Activated CD4-positive, CD25-positive, alpha-beta regulatory T cell (primary cell): ENCODE results near the gene CLIC1.

Experiments
- DNase-seq, 4 experiments: peaks; one replicate each; lab custom pipeline; 2025; lab: John Stamatoyannopoulos, UW

The CLIC1 gene

GRCh38 chr6:31701666-31702404 is 34.5 kb downstream of the CLIC1 start:
- DNase-seq = no peak

- DNase-seq = no peak
Observed at GRCh38 chr6:31700740-31701401, 35.5 kb downstream of the CLIC1 start.

GRCh38 chr6:31697555-31697954 is 38.8 kb downstream of the CLIC1 start:
- DNase-seq = no peak

- DNase-seq = no peak
Observed at GRCh38 chr6:31693535-31693934, 42.8 kb downstream of the CLIC1 start.

- DNase-seq = no peak
Observed at GRCh38 chr6:31692886-31693285, 43.4 kb downstream of the CLIC1 start.

GRCh38 chr6:31692353-31692752 is 44.0 kb downstream of the CLIC1 start:
- no peak for DNase-seq

GRCh38 chr6:31691564-31692108 is 44.7 kb downstream of the CLIC1 start:
- DNase-seq = no peak

- no peak for DNase-seq
Observed at GRCh38 chr6:31691078-31691463, 45.3 kb downstream of the CLIC1 start.

- no peak for DNase-seq
Observed at GRCh38 chr6:31690231-31691077, 45.9 kb downstream of the CLIC1 start.

GRCh38 chr6:31689249-31690110 is 46.9 kb downstream of the CLIC1 start:
- no peak for DNase-seq

GRCh38 chr6:31687860-31688693 is 48.3 kb downstream of the CLIC1 start:
- no peak for DNase-seq

- DNase-seq = no peak
Observed at GRCh38 chr6:31687321-31687720, 49.0 kb downstream of the CLIC1 start.

- no peak for DNase-seq
Observed at GRCh38 chr6:31686483-31686882, 49.8 kb downstream of the CLIC1 start.

GRCh38 chr6:31683591-31683990 is 52.7 kb downstream of the CLIC1 start:
- DNase-seq = no peak

GRCh38 chr6:31681135-31681671 is 55.1 kb downstream of the CLIC1 start:
- DNase-seq = peak in 1 of 4 experiments; percentile 19
